K562 (cell line): Measurements from ENCODE around the gene CYP51A1. TPM values are rescaled to one million over a fixed set of nuclear protein-coding genes. Genes with fewer than 3 reads are reported as not detected.

Experiments used
- ATAC-seq: fragments of 200-7000 bp; cut with Tn5 transposase; 3 replicates; pipeline ENCODE4 v1.9.1; 2020; ENCODE audit warnings: moderate library complexity
- BruUV-seq: library from RNA; stranded (reverse); fragments of 400-500 nt; replicated peaks from 2 replicates; lab custom pipeline; 2021; lab: Mats Ljungman, UMichigan
- CTCF ChIA-PET: fragments of 300-600 bp; formaldehyde crosslinking; extraction: SDS; loops from one replicate; lab custom pipeline; 2021; ENCODE audit warnings: low intra/inter-chr PET ratio; lab: Yijun Ruan, JAX
- POLR2A ChIA-PET: fragments of 300-600, 350-650 bp; sonication (Branson Sonifier 250); formaldehyde crosslinking; extraction: SDS; loops from one replicate; lab custom pipeline; 2021; ENCODE audit warnings: antibody characterized with exemption, inconsistent platforms; lab: Yijun Ruan, JAX
- DNase-seq, 4 experiments: peaks; one replicate each; pipeline versions ENCODE4 v3.0.0 to v3.0.0-alpha.2; 2011 to 2018; ENCODE audit warnings: low spot score in 3 of 4, mixed read lengths in 3 of 4; ENCODE audit errors: extremely low read depth in 1 of 4
- FAIRE-seq: peaks from 2 replicates; lab custom pipeline; 2011; peaks lifted over from hg19 to GRCh38; lab: Jason Lieb, UNC
- H2AFZ ChIP-seq: 2 replicates; pipeline ENCODE4 v1.6.0; 2011; ENCODE audit warnings: low read depth, low read length, control low read depth, inconsistent platforms
- H3K27ac ChIP-seq: fragments of 200-600 bp; 3 replicates; pipeline ENCODE4 v1.8.0; 2011; ENCODE audit warnings: low read depth, mild to moderate bottlenecking, control low read depth, inconsistent platforms, low read length, moderate library complexity, mixed read lengths; ENCODE audit errors: extremely low read depth
- H3K27me3 ChIP-seq, 2 experiments: fragments of 300-600 bp in 1 of 2; 2 replicates in 1 of 2; 3 replicates in 1 of 2; pipeline versions ENCODE4 v1.6.0 to v1.8.0; 2011; ENCODE audit warnings: inconsistent platforms in 2 of 2, low read length in 2 of 2, mild to moderate bottlenecking in 1 of 2, mixed read lengths in 1 of 2, moderate library complexity in 1 of 2; ENCODE audit not compliant: control insufficient read depth in 2 of 2, insufficient read depth in 2 of 2
- H3K36me3 ChIP-seq: fragments of 300-600 bp; 3 replicates; pipeline ENCODE4 v1.8.0; 2011; ENCODE audit warnings: mild to moderate bottlenecking, low read length, inconsistent platforms; ENCODE audit not compliant: control insufficient read depth, insufficient read depth
- H3K4me1 ChIP-seq, 2 experiments: fragments of 200-600 bp in 1 of 2; replicated peaks in 1 of 2; 2 replicates in 1 of 2; 3 replicates in 1 of 2; pipeline versions ENCODE4 v1.5.1 to v1.8.0; 2011; ENCODE audit warnings: inconsistent platforms in 2 of 2, low read length in 2 of 2, mild to moderate bottlenecking in 1 of 2, mixed read lengths in 1 of 2, moderate library complexity in 1 of 2; ENCODE audit not compliant: control insufficient read depth in 2 of 2, insufficient read depth in 2 of 2
- H3K4me2 ChIP-seq: 2 replicates; pipeline ENCODE4 v1.6.1; 2011; ENCODE audit warnings: low read length, control low read depth, inconsistent platforms, mixed read lengths; ENCODE audit not compliant: insufficient read depth
- H3K4me3 ChIP-seq: fragments of 200-600 bp; sonication (generic), shearing (Covaris generic); 2 replicates; pipeline ENCODE4 v1.5.1; 2016; ENCODE audit warnings: control low read depth, inconsistent platforms
- H3K79me2 ChIP-seq: fragments of 200-600 bp; 3 replicates; pipeline ENCODE4 v1.8.0; 2011; ENCODE audit warnings: low read length, inconsistent platforms; ENCODE audit not compliant: control insufficient read depth, insufficient read depth
- H3K9ac ChIP-seq, 2 experiments: 2 replicates each; pipeline versions ENCODE4 v1.6.0 to v1.6.1; 2011; ENCODE audit warnings: low read depth in 2 of 2, low read length in 2 of 2, control low read depth in 1 of 2, inconsistent platforms in 1 of 2, mild to moderate bottlenecking in 1 of 2, mixed read lengths in 1 of 2; ENCODE audit not compliant: insufficient read depth in 1 of 2
- H3K9me1 ChIP-seq: one replicate; pipeline ENCODE4 v1.6.0; 2011; ENCODE audit warnings: inconsistent platforms, mild to moderate bottlenecking, low read length, moderate library complexity; ENCODE audit not compliant: control insufficient read depth, insufficient read depth
- H3K9me3 ChIP-seq: replicated peaks from 2 replicates; pipeline ENCODE4 v1.5.1; 2011; ENCODE audit warnings: low read depth, low read length, inconsistent platforms; ENCODE audit not compliant: control insufficient read depth, insufficient read depth
- H4K20me1 ChIP-seq: replicated peaks from 2 replicates; pipeline ENCODE4 v1.6.1; 2011; ENCODE audit warnings: low read length, inconsistent platforms, mixed read lengths; ENCODE audit not compliant: control insufficient read depth, insufficient read depth
- DACH1 ChIP-seq: fragments of 450-650 bp; IDR thresholded peaks from 2 replicates; pipeline ENCODE4 v1.6.1; 2018; ENCODE audit not compliant: partially characterized antibody
- ETV1 ChIP-seq: fragments of 450-650 bp; conservative IDR thresholded peaks from 2 replicates; pipeline ENCODE4 v1.6.1; 2016; ENCODE audit warnings: missing genetic modification characterization, control low read depth, low read depth, missing compliant biosample characterization
- GTF2F1 ChIP-seq: IDR thresholded peaks from 2 replicates; pipeline ENCODE4 v1.6.1; 2011; ENCODE audit warnings: low read depth, low read length, improper control_type of control experiment
- JUND ChIP-seq, 2 experiments: IDR thresholded peaks; 2 replicates in 1 of 2; 3 replicates in 1 of 2; pipeline ENCODE4 v1.6.1; 2011; ENCODE audit warnings: borderline replicate concordance in 2 of 2, low read depth in 2 of 2, low read length in 2 of 2, improper control_type of control experiment in 1 of 2, missing biosample characterization in 1 of 2, missing genetic modification characterization in 1 of 2, missing genetic modification reagents in 1 of 2
- MEIS2 ChIP-seq: fragments of 450-650 bp; IDR thresholded peaks from 2 replicates; pipeline ENCODE4 v1.6.1; 2014; ENCODE audit warnings: mild to moderate bottlenecking; ENCODE audit not compliant: partially characterized antibody
- PBX2 ChIP-seq, 2 experiments: IDR thresholded peaks in 1 of 2; conservative IDR thresholded peaks in 1 of 2; 2 replicates each; pipeline ENCODE4 v1.6.1; 2016; ENCODE audit warnings: low read depth in 2 of 2, mild to moderate bottlenecking in 1 of 2, missing compliant biosample characterization in 1 of 2, missing genetic modification characterization in 1 of 2, moderate library complexity in 1 of 2
- ZNF668 ChIP-seq: fragments of 250-450 bp; sonication (Bioruptor Pico); IDR thresholded peaks from 2 replicates; pipeline ENCODE4 v1.8.0; 2022; ENCODE audit warnings: mild to moderate bottlenecking, inconsistent platforms
- in situ Hi-C: fragments of 300-500 bp; cut with MboI; formaldehyde crosslinking; loops from 4 replicates; pipeline ENCODE4 v1.15.0; 2018; ENCODE audit warnings: inconsistent platforms, mixed read lengths
- intact Hi-C: fragments of 100-400 bp; cut with micrococcal nuclease; formaldehyde crosslinking; loops from 2 replicates; pipeline ENCODE4 v1.14.2; 2022
- polyA plus RNA-seq, 8 experiments: library from polyadenylated mRNA; depleted of rRNA in 4 of 8; stranded (reverse) in 5 of 8; unstranded in 3 of 8; fragments of >200 nt; fragmentation: Nextera tagmentation in 2 of 8; fragmentation: Illumina TruSeq in 1 of 8; extraction: Ambion mirVana in 2 of 8; extraction: Trizol in 1 of 8; gene quantifications; 2 replicates each; pipeline versions ENCODE4 v1.2.1 to v1.2.3, GENCODE V29; 2011 to 2014; ENCODE audit warnings: inconsistent platforms in 1 of 8, missing spikeins in 1 of 8
- total RNA-seq, 7 experiments: library from RNA; depleted of rRNA in 6 of 7; stranded (reverse); fragments of >200 nt in 6 of 7; fragmentation: Illumina TruSeq in 2 of 7; extraction: Trizol in 2 of 7; gene quantifications; 2 replicates each; pipeline versions ENCODE4 v1.2.1 to v1.2.3, GENCODE V29; 2011 to 2021; ENCODE audit warnings: low replicate concordance in 1 of 7
- TF ChIP-seq, protein P1 (sequence below): fragments of 450-650 bp; IDR thresholded peaks from 2 replicates; pipeline ENCODE4 v1.6.1; 2016
- TF ChIP-seq, protein P2 (sequence below): fragments of 450-650 bp; IDR thresholded peaks from 2 replicates; pipeline ENCODE4 v1.6.1; 2017; ENCODE audit warnings: mild to moderate bottlenecking, moderate library complexity
- TF ChIP-seq, protein P3 (sequence below), 2 experiments: fragments of 450-650 bp in 1 of 2; sonication (generic) in 1 of 2; formaldehyde crosslinking in 1 of 2; IDR thresholded peaks in 1 of 2; conservative IDR thresholded peaks in 1 of 2; 2 replicates each; pipeline versions ENCODE4 v1.6.1 to v1.8.1; 2016 to 2023; ENCODE audit warnings: mild to moderate bottlenecking in 2 of 2, moderate library complexity in 2 of 2, inconsistent platforms in 1 of 2, missing genetic modification reagents in 1 of 2

Gene CYP51A1
- total and polyA plus RNA-seq, 9 of the 15 experiments (the other 6 are each of a cell fraction or from before 2014, with no cell fraction given), result 35.4 to 151 (median 80.3) TPM

DNA sequence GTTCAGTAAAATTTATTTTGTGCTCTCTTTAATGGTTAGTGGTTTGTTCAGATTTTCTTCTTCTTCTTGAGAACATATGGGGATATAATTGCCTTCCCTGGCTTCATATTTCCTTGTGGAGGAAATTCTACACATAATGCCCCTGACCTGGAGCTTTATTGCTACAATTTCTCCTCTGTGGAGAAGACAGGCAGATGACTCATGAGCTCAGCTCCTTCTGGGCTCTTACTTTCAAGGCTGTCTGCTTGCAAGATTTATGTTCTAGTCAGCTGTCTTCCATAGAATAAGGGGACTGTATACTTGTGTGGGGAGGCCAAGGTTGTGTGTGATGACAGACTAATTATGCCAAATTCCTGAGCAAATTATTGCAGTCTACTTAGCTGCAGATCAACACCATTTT lies 43.1 kb upstream of the CYP51A1 start:
- Histone ChIP-seq H3K4me1 (peaks cover 0 to 5% of the 10 kb centered on the region in 2 experiments; a peak in 1 of 5 replicates), H4K20me1 (no peaks in the 10 kb centered on the region), H3K9ac (no peak overlapping the region), H3K36me3 (no peaks in the 10 kb centered on the region), H3K4me2 (no peak overlapping the region), H3K27ac (no peak overlapping the region), H3K79me2 (no peaks in the 10 kb centered on the region), H3K27me3 (no peaks in the 10 kb centered on the region; a peak in 1 of 5 replicates), H2AFZ (no peak overlapping the region), H3K9me3 (no peaks in the 10 kb centered on the region), H3K9me1 (no peaks in the 10 kb centered on the region), H3K4me3 (no peak overlapping the region)
- ATAC-seq, result peak; percentile 35; the same call in 1 of the 3 replicates
- intact Hi-C loops (no loop called here), in situ Hi-C loops (no loop called here)
- no TSS peak for BruUV-seq
- CTCF ChIA-PET, result no interaction called here
- peak; percentile 46 for FAIRE-seq
- DNase-seq, result peak in 1 of 4 experiments; percentile 24
- POLR2A ChIA-PET, result interaction anchor here (0.6 to 1.0 kb wide), 2 partner anchors 68 to 236 kb away, joined by 3 to 4 read pairs; no protein-coding TSS in a partner anchor
- TF ChIP-seq, protein P1, sequence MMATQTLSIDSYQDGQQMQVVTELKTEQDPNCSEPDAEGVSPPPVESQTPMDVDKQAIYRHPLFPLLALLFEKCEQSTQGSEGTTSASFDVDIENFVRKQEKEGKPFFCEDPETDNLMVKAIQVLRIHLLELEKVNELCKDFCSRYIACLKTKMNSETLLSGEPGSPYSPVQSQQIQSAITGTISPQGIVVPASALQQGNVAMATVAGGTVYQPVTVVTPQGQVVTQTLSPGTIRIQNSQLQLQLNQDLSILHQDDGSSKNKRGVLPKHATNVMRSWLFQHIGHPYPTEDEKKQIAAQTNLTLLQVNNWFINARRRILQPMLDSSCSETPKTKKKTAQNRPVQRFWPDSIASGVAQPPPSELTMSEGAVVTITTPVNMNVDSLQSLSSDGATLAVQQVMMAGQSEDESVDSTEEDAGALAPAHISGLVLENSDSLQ, result peak; percentile 93
- TF ChIP-seq, protein P2, sequence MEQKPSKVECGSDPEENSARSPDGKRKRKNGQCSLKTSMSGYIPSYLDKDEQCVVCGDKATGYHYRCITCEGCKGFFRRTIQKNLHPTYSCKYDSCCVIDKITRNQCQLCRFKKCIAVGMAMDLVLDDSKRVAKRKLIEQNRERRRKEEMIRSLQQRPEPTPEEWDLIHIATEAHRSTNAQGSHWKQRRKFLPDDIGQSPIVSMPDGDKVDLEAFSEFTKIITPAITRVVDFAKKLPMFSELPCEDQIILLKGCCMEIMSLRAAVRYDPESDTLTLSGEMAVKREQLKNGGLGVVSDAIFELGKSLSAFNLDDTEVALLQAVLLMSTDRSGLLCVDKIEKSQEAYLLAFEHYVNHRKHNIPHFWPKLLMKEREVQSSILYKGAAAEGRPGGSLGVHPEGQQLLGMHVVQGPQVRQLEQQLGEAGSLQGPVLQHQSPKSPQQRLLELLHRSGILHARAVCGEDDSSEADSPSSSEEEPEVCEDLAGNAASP, result no peak
- no peak for TF ChIP-seq GTF2F1
- no peak for TF ChIP-seq ZNF668
- peak; percentile 97 for TF ChIP-seq MEIS2
- TF ChIP-seq ETV1 (tag), result no peak
- TF ChIP-seq, protein P3, sequence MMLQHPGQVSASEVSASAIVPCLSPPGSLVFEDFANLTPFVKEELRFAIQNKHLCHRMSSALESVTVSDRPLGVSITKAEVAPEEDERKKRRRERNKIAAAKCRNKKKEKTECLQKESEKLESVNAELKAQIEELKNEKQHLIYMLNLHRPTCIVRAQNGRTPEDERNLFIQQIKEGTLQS (IDR thresholded peaks at IDR 0.05), result peak; percentile 45
- TF ChIP-seq, protein P3 (CRISPR knock-in tag; conservative IDR thresholded peaks at IDR 0.05), result no peak
- TF ChIP-seq JUND (IDR thresholded peaks at IDR 0.05; ENCODE audit: borderline replicate concordance, low read depth, low read length), result no peak
- peak; percentile 65; the same call in 1 of the 3 replicates for TF ChIP-seq JUND (tag; IDR thresholded peaks at IDR 0.05; ENCODE audit: borderline replicate concordance, low read depth, low read length)
- TF ChIP-seq PBX2 (CRISPR knock-in tag; IDR thresholded peaks at IDR 0.05; ENCODE audit: low read depth), result no peak
- TF ChIP-seq PBX2 (tag; conservative IDR thresholded peaks at IDR 0.05; ENCODE audit: low read depth), result peak; percentile 95
- TF ChIP-seq DACH1, result peak; percentile 46
